ENCODE measurements around the gene TBC1D9.

Gene TBC1D9

GRCh38 chr4:140724760-140725159 is 31.4 kb downstream of the TBC1D9 start:
- Histone ChIP-seq H3K4me3 (ENCODE audit: low read length, poor library complexity, severe bottlenecking) (no peak overlapping the region), H3K4me1 (ENCODE audit: insufficient read depth, low read length, poor library complexity, severe bottlenecking) (peaks cover 15% of the 10 kb centered on the region), H3K9me2 (replicated peaks; ENCODE audit: low read depth, low read length) (no peaks in the 10 kb centered on the region), H3K4me2 (ENCODE audit: low read depth, low read length, poor library complexity, severe bottlenecking) (no peak overlapping the region), H3K27me3 (ENCODE audit: insufficient read depth, low read length, poor library complexity, severe bottlenecking) (no peaks in the 10 kb centered on the region), H4K20me1 (ENCODE audit: insufficient read depth, low read length, poor library complexity, severe bottlenecking) (no peaks in the 10 kb centered on the region), H3K9ac (ENCODE audit: low read depth, low read length, poor library complexity, severe bottlenecking) (no peak overlapping the region), H3K9me3 (ENCODE audit: insufficient read depth, low read depth, low read length) (no peaks in the 10 kb centered on the region), H3K79me2 (ENCODE audit: insufficient read depth, low read length) (no peaks in the 10 kb centered on the region), H3F3A (ENCODE audit: low read depth) (no peaks in the 10 kb centered on the region), H3K36me3 (ENCODE audit: insufficient read depth, low read length) (no peaks in the 10 kb centered on the region), H2AFZ (ENCODE audit: low read length) (no peak overlapping the region)
- TF ChIP-seq, protein P1, sequence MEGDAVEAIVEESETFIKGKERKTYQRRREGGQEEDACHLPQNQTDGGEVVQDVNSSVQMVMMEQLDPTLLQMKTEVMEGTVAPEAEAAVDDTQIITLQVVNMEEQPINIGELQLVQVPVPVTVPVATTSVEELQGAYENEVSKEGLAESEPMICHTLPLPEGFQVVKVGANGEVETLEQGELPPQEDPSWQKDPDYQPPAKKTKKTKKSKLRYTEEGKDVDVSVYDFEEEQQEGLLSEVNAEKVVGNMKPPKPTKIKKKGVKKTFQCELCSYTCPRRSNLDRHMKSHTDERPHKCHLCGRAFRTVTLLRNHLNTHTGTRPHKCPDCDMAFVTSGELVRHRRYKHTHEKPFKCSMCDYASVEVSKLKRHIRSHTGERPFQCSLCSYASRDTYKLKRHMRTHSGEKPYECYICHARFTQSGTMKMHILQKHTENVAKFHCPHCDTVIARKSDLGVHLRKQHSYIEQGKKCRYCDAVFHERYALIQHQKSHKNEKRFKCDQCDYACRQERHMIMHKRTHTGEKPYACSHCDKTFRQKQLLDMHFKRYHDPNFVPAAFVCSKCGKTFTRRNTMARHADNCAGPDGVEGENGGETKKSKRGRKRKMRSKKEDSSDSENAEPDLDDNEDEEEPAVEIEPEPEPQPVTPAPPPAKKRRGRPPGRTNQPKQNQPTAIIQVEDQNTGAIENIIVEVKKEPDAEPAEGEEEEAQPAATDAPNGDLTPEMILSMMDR (conservative IDR thresholded peaks at IDR 0.05; ENCODE audit: low read length) = no peak
- no peak for TF ChIP-seq EZH2phosphoT487 (IDR thresholded peaks at IDR 0.05; ENCODE audit: borderline replicate concordance)

DNA sequence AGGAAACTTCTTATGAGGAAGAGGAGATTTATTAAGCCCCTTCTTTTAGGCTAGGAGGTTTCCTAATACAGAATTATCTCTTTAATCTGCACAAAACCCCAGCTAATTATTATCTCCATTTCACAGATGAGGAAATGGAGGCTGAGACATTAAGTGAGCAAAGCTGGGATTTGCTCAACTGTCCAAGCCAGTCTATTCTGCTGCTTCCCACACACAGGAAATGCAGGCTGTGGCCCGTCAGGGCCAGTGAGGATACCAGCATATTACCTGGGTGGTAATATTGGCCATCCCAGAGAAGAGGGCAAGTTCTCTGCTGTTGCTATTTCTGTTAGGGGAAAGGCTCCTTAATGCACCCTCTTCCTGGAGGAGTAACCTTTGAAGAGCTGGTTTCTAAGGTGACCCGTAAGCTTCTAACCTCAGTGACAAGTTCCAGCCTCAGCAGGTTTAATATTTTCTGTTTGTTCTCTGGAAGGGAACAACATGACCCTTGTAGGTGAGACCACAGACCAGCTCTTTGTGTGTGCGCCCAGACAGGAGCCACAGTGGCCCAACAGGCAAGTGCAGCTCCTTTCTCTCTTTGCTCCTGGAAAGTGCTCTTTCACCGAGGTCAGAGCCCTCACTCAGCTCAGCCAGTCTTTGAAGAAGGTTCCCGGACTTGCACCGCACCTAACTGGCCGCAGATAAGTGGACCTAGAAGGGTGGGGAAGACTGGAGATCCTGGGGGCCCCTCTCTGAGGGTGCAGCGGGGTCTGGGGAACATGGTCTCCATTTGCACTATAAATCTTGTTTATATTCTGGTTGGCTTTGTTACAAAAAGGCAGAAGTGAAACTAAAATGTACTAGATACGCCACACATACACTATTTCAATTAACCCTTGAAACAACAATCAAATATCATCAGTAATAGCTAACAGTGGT is 35.5 kb downstream of the TBC1D9 start:
- Histone ChIP-seq H3K4me2 (ENCODE audit: low read depth, low read length, poor library complexity, severe bottlenecking) (peak overlapping the region; percentile 48), H3K79me2 (ENCODE audit: insufficient read depth, low read length) (no peaks in the 10 kb centered on the region), H3K9me2 (replicated peaks; ENCODE audit: low read depth, low read length) (no peaks in the 10 kb centered on the region), H3K27me3 (ENCODE audit: insufficient read depth, low read length, poor library complexity, severe bottlenecking) (no peaks in the 10 kb centered on the region), H3K4me1 (ENCODE audit: insufficient read depth, low read length, poor library complexity, severe bottlenecking) (peaks cover 40% of the 10 kb centered on the region), H3K4me3 (ENCODE audit: low read length, poor library complexity, severe bottlenecking) (peak overlapping the region; percentile 33), H3K9me3 (ENCODE audit: insufficient read depth, low read depth, low read length) (no peaks in the 10 kb centered on the region), H2AFZ (ENCODE audit: low read length) (no peak overlapping the region), H3K9ac (ENCODE audit: low read depth, low read length, poor library complexity, severe bottlenecking) (peak overlapping the region; percentile 10), H4K20me1 (ENCODE audit: insufficient read depth, low read length, poor library complexity, severe bottlenecking) (no peaks in the 10 kb centered on the region), H3K36me3 (ENCODE audit: insufficient read depth, low read length) (no peaks in the 10 kb centered on the region), H3F3A (ENCODE audit: low read depth) (no peaks in the 10 kb centered on the region)
- TF ChIP-seq, protein P1 (conservative IDR thresholded peaks at IDR 0.05; ENCODE audit: low read length) = no peak
- TF ChIP-seq EZH2phosphoT487 (IDR thresholded peaks at IDR 0.05; ENCODE audit: borderline replicate concordance) = no peak

GRCh38 chr4:140719686-140720085 is 36.5 kb downstream of the TBC1D9 start:
- Histone ChIP-seq H3K4me2 (ENCODE audit: low read depth, low read length, poor library complexity, severe bottlenecking) (no peak overlapping the region), H3K79me2 (ENCODE audit: insufficient read depth, low read length) (no peaks in the 10 kb centered on the region), H3K9ac (ENCODE audit: low read depth, low read length, poor library complexity, severe bottlenecking) (no peak overlapping the region), H3F3A (ENCODE audit: low read depth) (no peaks in the 10 kb centered on the region), H3K9me3 (ENCODE audit: insufficient read depth, low read depth, low read length) (no peaks in the 10 kb centered on the region), H2AFZ (ENCODE audit: low read length) (no peak overlapping the region), H3K9me2 (replicated peaks; ENCODE audit: low read depth, low read length) (no peaks in the 10 kb centered on the region), H3K27me3 (ENCODE audit: insufficient read depth, low read length, poor library complexity, severe bottlenecking) (no peaks in the 10 kb centered on the region), H3K4me3 (ENCODE audit: low read length, poor library complexity, severe bottlenecking) (no peak overlapping the region), H3K36me3 (ENCODE audit: insufficient read depth, low read length) (no peaks in the 10 kb centered on the region), H3K4me1 (ENCODE audit: insufficient read depth, low read length, poor library complexity, severe bottlenecking) (peaks cover 43% of the 10 kb centered on the region), H4K20me1 (ENCODE audit: insufficient read depth, low read length, poor library complexity, severe bottlenecking) (no peaks in the 10 kb centered on the region)
- TF ChIP-seq, protein P1 (conservative IDR thresholded peaks at IDR 0.05; ENCODE audit: low read length) = no peak

All from Loucy (cell line).